ENCODE results near the gene ATP5PD. TPM values are rescaled to one million over a fixed set of nuclear protein-coding genes. Genes with fewer than 3 reads are reported as not detected.

ATP5PD gene
- total RNA-seq, 1 donor = 513 TPM

DNA sequence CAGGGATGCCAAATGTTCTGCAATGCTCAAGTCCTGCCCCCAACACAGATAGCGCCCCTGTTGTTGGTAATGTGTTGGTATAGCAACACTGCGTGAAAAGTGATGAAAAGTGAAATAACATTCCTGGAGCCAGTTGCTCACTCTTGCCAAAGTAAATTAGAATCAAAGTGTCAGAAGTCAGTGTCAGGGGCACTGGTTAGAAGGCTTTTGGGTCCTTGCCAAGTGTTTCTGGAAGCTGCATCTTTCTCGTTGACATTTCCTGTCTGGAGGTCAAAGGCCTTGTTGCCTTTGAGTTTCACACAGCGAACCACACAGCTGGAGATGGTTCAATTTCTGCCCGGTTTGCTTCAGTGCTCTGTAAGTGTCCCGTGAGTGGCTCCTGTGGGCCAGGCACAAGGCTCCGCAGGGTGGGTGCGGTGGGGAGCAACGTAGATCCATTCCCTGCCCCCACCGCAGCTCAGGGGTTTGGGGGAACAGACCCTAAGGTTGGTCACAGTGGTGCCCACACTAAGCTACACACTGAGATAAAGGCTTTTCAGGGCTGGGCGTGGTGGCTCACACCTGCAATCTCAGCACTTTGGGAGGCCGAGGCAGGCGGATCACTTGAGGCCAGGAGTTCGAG, 37.4 kb upstream of the ATP5PD start:
- no peak for TF ChIP-seq CTCF (IDR thresholded peaks at IDR 0.05; ENCODE audit: insufficient read depth, low read length)

DNA sequence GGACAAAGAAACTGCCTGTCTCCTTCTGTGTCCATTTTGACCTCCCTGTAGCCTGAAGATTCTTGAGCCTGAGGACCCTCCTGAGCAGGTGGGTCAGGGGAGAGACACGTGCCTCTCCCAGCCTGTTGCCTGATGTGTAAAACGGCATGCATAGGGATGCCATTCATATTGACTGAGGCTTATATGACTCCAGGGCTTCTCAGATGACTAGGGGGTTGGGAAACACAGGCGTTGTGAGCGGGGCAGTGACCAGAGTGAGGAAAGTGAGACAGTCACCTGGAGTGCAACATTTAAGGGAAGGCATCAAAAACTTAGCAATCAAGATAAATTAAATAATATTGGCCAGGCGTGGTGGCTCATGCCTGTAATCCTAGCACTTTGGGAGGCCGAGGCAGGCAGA, 35.9 kb upstream of the ATP5PD start:
- no peak for TF ChIP-seq CTCF (IDR thresholded peaks at IDR 0.05; ENCODE audit: insufficient read depth, low read length)
- H3K4me3 ChIP-seq (ENCODE audit: low read depth, low read length) = no peak overlapping the region
- DNase-seq (ENCODE audit: low read depth) = no peak

More for the DNA sequence above, 37.4 kb upstream of the ATP5PD start:
- no peak for DNase-seq (ENCODE audit: low read depth)
- no peak overlapping the region for H3K4me3 ChIP-seq (ENCODE audit: low read depth, low read length)

GRCh38 chr17:75081611-75082540, 35.1 kb upstream of the ATP5PD start:
- no peak overlapping the region for H3K4me3 ChIP-seq (ENCODE audit: low read depth, low read length)
- DNase-seq (ENCODE audit: low read depth) = no peak
- no peak for TF ChIP-seq CTCF (IDR thresholded peaks at IDR 0.05; ENCODE audit: insufficient read depth, low read length)

DNA sequence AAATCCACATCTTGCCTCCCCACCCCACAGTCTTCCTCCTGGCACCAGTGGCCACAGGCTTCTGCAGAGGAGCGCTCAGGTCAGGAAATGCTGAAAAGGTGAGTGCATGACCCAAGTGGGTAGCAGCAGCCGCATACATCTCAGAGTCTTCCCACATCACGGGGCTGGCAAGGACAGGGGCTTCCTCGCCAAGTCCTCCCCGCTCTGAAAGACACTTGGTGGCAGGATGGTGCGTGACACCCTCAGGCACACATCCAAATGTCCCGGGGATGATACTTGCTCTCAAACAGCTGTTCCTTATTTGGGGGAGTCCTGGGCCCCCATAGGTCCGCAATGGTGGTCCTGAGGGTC, 32.2 kb upstream of the ATP5PD start:
- no peak for TF ChIP-seq CTCF (IDR thresholded peaks at IDR 0.05; ENCODE audit: insufficient read depth, low read length)

DNA sequence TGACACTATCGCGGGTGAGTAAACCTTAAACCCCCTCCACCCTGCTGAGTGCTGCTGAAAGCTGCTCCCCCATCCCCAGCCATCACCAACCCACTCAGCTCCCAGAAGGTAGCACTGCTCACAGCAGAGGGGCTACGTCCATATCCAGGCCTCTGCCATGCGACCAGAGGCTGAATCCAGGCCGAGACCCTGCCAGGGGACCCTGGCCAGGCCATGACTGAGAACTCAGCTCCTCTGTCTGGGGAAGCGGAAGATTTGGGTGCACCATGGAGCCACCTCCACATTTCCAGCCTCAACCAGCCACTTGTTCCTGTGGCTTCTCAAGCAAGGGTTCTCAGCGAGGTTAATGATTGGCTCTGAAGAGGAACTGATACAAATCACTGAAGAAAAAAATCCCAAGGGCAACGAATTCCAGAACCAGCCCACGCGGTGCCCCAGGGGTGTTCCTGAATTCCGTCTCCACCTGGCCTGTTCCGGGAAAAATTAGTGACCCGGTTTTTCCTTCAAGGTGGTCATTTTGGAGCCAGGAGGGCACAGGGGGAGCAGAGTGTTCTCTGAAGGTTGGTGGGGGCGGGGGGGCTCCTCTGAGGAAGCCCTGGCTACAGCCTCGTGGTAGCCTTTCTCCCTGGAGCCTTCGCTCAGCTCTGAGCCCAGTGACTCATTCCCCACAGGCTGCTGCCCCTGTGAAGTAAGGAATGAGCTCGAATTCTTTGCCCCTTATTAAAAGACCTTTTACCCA, 31.7 kb upstream of the ATP5PD start:
- H3K4me3 ChIP-seq (ENCODE audit: low read depth, low read length) = no peak overlapping the region
- no peak for TF ChIP-seq CTCF (IDR thresholded peaks at IDR 0.05; ENCODE audit: insufficient read depth, low read length)
- peak; percentile 66 for DNase-seq (ENCODE audit: low read depth)

More for the DNA sequence above, 32.2 kb upstream of the ATP5PD start:
- H3K4me3 ChIP-seq (ENCODE audit: low read depth, low read length) = no peak overlapping the region
- no peak for DNase-seq (ENCODE audit: low read depth)

GRCh38 chr17:75077496-75078283, 30.9 kb upstream of the ATP5PD start:
- TF ChIP-seq CTCF (IDR thresholded peaks at IDR 0.05; ENCODE audit: insufficient read depth, low read length) = no peak
- no peak overlapping the region for H3K4me3 ChIP-seq (ENCODE audit: low read depth, low read length)
- DNase-seq (ENCODE audit: low read depth) = no peak

Data from fibroblast of the aortic adventitia (primary cell).